HUES64 (cell line): Measurements from ENCODE around the gene SH3RF1.

Source experiments
- H3K27ac ChIP-seq: 2 replicates; pipeline ENCODE4 v1.7.0; 2013; ENCODE audit warnings: low read depth, low read length, inconsistent platforms
- H3K27me3 ChIP-seq: 2 replicates; pipeline ENCODE4 v1.6.1; 2013; ENCODE audit warnings: mild to moderate bottlenecking, low read length; ENCODE audit not compliant: insufficient read depth
- H3K36me3 ChIP-seq: 2 replicates; pipeline ENCODE4 v1.6.1; 2013; ENCODE audit warnings: mild to moderate bottlenecking, low read length; ENCODE audit not compliant: insufficient read depth
- H3K4me1 ChIP-seq: 2 replicates; pipeline ENCODE4 v1.6.1; 2013; ENCODE audit warnings: mild to moderate bottlenecking, low read length, moderate library complexity; ENCODE audit not compliant: insufficient read depth
- H3K4me3 ChIP-seq: 2 replicates; pipeline ENCODE4 v1.5.1; 2013; ENCODE audit warnings: mild to moderate bottlenecking, low read length, moderate library complexity
- H3K9ac ChIP-seq: 2 replicates; pipeline ENCODE4 v1.6.1; 2013; ENCODE audit warnings: mild to moderate bottlenecking, low read depth, low read length
- H3K9me3 ChIP-seq: 2 replicates; pipeline ENCODE4 v1.6.1; 2013; ENCODE audit warnings: low read depth, low read length; ENCODE audit not compliant: insufficient read depth
- WGBS: fragments of 150-250, 120-280 bp; methylation state at CpG from one replicate; pipeline ENCODE4 v1.1.7; 2013; ENCODE audit warnings: missing lambda C conversion rate; 5-methylcytosine and 5-hydroxymethylcytosine counted together

SH3RF1 gene

DNA sequence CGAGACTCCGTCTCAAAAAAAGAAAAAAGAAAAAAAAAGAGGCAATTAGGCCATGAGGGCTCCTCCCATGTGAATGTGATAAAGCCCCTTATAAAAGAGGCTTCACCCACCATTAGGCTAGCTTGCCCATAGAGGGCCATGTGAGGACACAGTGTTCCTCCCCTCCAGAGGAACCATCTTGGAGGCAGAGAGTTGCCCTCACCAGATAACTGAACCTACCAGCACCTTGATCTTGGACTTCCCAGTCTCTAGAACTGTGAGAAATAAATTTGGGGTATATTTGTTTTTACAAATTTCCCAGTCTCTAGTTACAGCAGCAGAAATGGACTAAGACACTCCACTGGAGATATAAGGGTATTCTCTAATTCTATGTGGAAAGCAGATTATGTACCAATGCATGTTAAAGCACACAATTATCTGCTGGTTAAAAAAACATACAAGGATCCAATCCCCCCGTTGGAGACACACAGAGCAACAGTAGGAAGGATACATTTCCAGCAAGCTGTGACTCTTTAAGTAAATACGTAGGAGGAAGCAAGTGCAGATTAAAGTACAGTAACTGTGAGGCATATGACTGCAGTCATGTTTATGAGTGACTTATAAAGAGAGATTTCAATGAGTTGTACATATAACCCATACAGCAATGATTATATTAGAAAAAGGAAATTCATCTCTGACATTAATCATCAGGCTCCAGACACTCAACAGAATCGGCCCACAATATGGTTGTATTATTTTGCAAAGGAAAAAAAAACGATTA is 21.4 kb downstream of the SH3RF1 start:
- no peaks in the 10 kb centered on the region for H3K27me3 ChIP-seq
- no peaks in the 10 kb centered on the region for H3K9me3 ChIP-seq
- no peak overlapping the region for H3K9ac ChIP-seq
- H3K27ac ChIP-seq: no peak overlapping the region
- H3K4me3 ChIP-seq: no peak overlapping the region
- H3K36me3 ChIP-seq: no peaks in the 10 kb centered on the region
- H3K4me1 ChIP-seq: peaks cover 67% of the 10 kb centered on the region
- 95% methylated on average over 5 of the region's 6 CpGs for WGBS

DNA sequence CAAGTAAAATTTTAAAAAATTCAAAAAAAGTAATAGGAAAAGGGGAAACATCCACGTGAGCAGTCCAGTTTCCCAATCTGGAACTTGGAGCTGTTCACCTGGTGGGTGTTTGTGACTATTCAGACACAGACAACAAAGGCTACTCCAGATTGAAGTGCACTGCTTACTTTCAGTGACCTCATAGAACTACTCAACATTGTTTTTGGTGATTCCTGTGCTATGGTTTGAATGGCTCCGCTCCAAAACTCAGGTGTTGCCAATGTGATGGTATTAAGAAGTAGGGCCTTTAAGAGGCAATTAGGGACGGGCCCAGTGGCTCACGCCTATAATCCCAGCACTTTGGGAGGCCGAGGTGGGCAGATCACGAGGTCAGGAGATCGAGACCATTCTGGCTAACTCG is 22.1 kb downstream of the SH3RF1 start:
- Histone ChIP-seq H3K27me3 (no peaks in the 10 kb centered on the region), H3K36me3 (no peaks in the 10 kb centered on the region), H3K4me3 (no peak overlapping the region), H3K9ac (no peak overlapping the region), H3K27ac (no peak overlapping the region), H3K4me1 (peaks cover 67% of the 10 kb centered on the region), H3K9me3 (no peaks in the 10 kb centered on the region)
- whole genome bisulfite sequencing: 93% methylated on average over 8 of the region's 8 CpGs

DNA sequence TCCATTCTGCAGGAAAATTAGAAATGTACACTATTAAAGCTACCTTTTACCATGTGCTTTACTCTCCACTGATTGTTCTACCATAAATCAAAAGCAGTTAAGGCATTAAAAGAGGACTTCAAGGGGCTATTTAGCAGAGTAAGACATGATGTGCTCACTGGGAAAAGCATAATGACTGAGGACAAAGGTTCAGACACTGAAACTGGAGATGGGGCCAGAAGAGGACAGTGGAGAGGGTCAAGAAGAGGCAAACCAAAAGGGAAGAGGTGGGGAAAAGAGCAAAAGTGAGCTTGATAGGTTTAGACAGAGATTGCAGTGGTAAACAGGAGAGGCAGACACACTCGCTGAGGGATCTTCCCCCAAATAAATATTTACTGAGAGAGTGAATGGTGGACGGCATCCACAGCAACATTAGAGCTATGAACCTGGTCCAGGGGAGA is 23.8 kb downstream of the SH3RF1 start:
- no peaks in the 10 kb centered on the region for H3K9me3 ChIP-seq
- H3K4me3 ChIP-seq: no peak overlapping the region
- WGBS: 98% methylated on average over 2 of the region's 2 CpGs
- no peaks in the 10 kb centered on the region for H3K36me3 ChIP-seq
- H3K9ac ChIP-seq: no peak overlapping the region
- H3K27me3 ChIP-seq: no peaks in the 10 kb centered on the region
- peaks cover 53% of the 10 kb centered on the region for H3K4me1 ChIP-seq
- no peak overlapping the region; the same call in 1 of the 2 replicates for H3K27ac ChIP-seq

DNA sequence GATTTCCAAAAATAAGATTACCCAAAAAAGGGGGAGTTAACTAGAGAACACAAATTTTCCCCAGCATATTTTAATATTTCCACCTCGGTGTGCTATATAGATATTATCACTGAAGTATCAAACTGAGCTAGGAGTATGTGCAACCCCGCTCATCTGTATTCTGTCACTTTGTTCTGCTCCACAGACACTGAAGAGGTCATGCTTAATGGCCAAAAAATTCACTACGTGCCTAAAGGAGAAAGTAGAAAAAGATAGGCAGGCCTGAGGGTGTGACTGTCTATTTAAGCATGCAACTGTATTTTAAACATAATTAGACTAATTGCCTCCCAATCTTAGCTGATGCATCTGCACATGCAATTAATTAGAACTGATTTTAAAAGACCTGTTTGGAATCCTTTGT is 24.5 kb downstream of the SH3RF1 start:
- H3K4me1 ChIP-seq: peaks cover 46% of the 10 kb centered on the region
- H3K9ac ChIP-seq: no peak overlapping the region
- 97% methylated on average over 3 of the region's 3 CpGs for WGBS
- H3K36me3 ChIP-seq: no peaks in the 10 kb centered on the region
- no peak overlapping the region for H3K4me3 ChIP-seq
- no peak overlapping the region for H3K27ac ChIP-seq
- no peaks in the 10 kb centered on the region for H3K27me3 ChIP-seq
- H3K9me3 ChIP-seq: no peaks in the 10 kb centered on the region

DNA sequence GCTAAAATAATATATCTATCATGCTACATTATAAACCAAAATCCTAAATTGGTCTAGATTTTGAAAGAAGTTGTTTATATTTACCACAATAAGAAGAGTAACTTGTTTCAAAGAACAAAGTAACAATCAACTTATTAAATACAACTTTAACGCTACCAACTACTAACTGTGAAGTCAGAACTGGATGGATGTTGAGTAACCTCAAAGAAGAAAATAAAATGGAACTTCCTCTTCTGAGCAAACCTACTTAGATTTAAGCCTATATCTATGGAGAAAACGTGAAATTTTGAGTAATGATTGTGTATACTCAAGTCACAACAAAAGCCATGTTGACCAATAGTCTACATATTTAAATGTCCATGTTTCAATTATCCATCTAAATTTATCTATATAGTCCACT is 25.7 kb downstream of the SH3RF1 start:
- H3K36me3 ChIP-seq: no peaks in the 10 kb centered on the region
- H3K9ac ChIP-seq: no peak overlapping the region
- no peak overlapping the region; the same call in 1 of the 2 replicates for H3K27ac ChIP-seq
- H3K27me3 ChIP-seq: no peaks in the 10 kb centered on the region
- H3K4me3 ChIP-seq: no peak overlapping the region
- H3K9me3 ChIP-seq: no peaks in the 10 kb centered on the region
- WGBS: no CpG with 5 or more reads among the region's 2 CpGs
- H3K4me1 ChIP-seq: peaks cover 34% of the 10 kb centered on the region

DNA sequence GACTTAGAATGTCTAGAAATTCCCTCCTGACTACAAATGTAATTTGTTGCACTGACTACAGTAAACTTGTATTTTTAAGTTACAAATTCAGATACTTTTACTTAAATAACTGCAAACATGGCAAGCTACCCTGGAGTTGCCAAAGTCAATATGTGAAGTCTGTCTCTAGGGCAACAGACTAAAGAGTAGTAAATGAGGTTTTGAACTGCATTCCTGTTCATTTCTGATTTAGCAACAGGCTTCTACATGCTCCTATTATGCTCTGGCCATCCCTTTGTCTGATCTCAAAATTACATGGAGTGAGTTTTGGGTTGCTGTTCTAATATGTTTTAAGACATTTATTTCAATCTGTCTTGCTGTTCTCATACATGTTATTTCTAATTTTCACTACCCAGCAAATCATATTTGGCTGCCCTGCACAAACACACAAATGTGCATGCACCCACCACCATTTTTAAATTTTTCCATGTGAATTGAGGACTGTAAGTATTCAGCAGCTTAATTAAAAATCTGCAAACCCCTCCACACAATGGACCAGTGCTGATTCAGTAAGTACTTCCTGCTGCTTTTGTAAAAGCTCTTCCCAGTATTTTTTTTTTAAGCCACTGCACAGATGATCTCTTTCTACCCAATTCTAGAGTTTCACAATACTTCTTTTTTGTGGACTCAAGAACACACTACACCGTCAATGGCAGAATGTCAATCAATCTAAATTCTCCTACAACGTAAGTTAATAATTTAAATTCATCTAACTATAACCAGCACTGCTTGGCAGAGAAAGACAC is 26.7 kb downstream of the SH3RF1 start:
- H3K4me3 ChIP-seq: no peak overlapping the region
- no peaks in the 10 kb centered on the region for H3K9me3 ChIP-seq
- H3K36me3 ChIP-seq: no peaks in the 10 kb centered on the region
- no peaks in the 10 kb centered on the region for H3K27me3 ChIP-seq
- H3K27ac ChIP-seq: peak overlapping the region; percentile 50
- 63% methylated on average over 2 of the region's 2 CpGs for WGBS
- H3K9ac ChIP-seq: peak overlapping the region; percentile 10; the same call in 1 of the 2 replicates
- peaks cover 30% of the 10 kb centered on the region for H3K4me1 ChIP-seq

DNA sequence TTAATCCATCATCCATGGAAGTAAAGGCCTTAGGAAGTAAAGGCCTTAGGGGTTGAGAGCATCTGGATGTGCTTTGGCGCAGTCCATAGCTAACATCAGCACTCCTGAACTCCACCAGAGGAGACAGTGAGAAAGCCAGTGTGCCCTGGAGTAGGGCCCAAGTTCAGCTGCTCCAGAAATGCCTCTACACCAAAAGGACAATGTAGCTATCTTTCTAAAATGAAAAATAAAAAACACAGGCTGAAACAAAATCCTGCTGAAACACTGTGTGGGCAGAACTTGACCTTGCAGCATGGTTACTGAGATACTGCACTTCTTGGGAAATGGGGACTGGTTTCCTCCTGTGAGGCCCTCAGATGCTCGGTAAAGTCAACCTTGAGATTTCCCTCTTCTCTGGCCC is 29.3 kb downstream of the SH3RF1 start:
- H3K4me1 ChIP-seq: peaks cover 29% of the 10 kb centered on the region
- H3K27ac ChIP-seq: no peak overlapping the region
- no peak overlapping the region for H3K9ac ChIP-seq
- no peaks in the 10 kb centered on the region for H3K27me3 ChIP-seq
- WGBS: 94% methylated on average over 2 of the region's 2 CpGs
- H3K36me3 ChIP-seq: no peaks in the 10 kb centered on the region
- H3K9me3 ChIP-seq: no peaks in the 10 kb centered on the region
- H3K4me3 ChIP-seq: no peak overlapping the region

DNA sequence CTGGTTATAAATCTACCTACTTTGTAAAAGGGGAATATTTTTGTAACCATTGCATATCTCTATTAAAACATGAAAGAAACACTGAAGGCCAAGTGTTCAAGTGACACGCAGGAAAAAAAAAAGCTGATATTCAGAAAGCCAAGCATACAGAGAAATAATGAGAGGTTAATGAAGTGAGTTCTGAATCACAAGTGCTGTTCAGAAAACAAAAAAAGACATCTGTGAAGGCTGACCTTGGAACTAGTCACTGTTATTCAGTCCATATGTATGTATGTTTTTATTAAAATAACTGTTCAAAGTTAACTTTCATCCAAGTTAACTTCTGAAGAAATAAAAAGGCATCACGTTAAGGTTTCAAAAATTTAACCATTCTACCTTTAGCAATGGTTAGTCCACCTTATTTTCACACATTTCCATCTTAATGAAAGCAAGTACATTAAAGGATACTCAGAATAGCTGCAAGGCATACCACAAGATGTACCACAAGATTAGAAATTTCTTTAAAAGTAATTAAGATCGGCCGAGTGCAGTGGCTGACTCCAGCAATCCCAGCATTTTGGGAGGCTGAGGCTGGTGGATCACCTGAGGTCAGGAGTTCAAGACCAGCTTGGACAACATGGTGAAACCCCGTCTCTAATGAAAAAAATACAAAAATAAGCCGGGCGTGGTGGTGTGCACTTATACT is 31.4 kb downstream of the SH3RF1 start:
- Histone ChIP-seq H3K4me1 (peaks cover 19% of the 10 kb centered on the region), H3K27ac (no peak overlapping the region)
- 81% methylated on average over 7 of the region's 7 CpGs for WGBS

DNA sequence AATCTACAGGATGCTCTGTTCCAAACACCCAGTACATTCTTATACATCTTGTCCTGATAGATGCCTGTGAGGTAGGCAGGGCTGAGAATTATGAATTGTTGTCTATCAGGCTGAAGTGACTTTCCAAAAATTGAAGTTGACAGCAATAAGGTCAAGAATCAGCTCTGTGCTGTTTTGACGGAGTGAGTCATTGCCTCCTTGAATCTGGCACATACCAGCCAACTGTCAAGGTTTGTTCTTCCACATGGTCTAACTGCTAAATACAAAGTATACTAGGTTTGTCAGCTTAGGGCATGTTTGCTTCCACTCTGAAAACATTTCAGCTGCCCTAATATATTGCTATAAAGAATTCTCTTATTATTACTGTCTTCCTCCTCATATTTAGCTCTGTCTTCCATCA is 32.3 kb downstream of the SH3RF1 start:
- Histone ChIP-seq H3K9me3 (no peaks in the 10 kb centered on the region), H3K4me3 (no peak overlapping the region), H3K27ac (no peak overlapping the region), H3K27me3 (no peaks in the 10 kb centered on the region), H3K4me1 (peaks cover 14% of the 10 kb centered on the region), H3K9ac (no peak overlapping the region), H3K36me3 (no peaks in the 10 kb centered on the region)
- WGBS: 97% methylated on average over 1 of the region's 1 CpG

More for the DNA sequence above, 31.4 kb downstream of the SH3RF1 start:
- no peak overlapping the region for H3K4me3 ChIP-seq
- H3K9ac ChIP-seq: no peak overlapping the region
- no peaks in the 10 kb centered on the region for H3K27me3 ChIP-seq
- no peaks in the 10 kb centered on the region for H3K36me3 ChIP-seq
- no peaks in the 10 kb centered on the region for H3K9me3 ChIP-seq

DNA sequence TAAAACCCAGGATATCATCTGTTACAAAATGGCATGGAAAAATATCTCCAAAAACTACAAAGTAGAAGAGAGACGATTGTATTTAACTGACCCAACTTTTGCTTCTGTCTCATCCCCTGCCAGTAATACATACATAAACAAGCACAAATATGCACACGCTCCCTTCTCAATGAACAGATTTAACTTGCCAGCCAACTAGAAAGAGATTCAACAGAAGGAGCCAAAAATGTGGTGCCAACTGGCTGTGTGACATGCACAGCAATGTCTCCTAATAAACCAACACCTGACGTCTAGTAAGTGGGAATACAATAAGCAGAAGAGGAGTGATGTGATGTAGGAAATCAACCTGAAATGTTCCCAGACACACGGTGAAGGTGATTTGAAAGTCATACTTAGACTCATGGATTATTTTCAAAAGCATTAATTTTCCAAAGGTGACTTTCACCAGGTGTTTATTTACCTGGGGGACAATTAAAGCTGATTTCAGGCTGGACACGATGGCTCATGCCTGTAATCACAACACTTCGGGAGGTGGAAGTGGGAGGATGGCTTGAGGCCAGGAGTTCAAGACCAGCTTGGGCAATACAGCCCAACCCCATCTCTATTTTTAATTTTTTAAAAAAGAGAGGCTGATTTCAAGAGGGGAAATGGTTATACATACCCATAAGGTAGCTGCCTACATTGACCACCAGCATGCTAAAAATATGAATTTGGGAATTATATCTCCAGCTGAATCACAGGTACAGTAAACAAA is 33.7 kb downstream of the SH3RF1 start:
- Histone ChIP-seq H3K27ac (no peak overlapping the region), H3K4me1 (peaks cover 13% of the 10 kb centered on the region)
- 95% methylated on average over 6 of the region's 6 CpGs for WGBS

More for the DNA sequence above, 33.7 kb downstream of the SH3RF1 start:
- no peaks in the 10 kb centered on the region for H3K9me3 ChIP-seq
- no peak overlapping the region for H3K4me3 ChIP-seq
- H3K9ac ChIP-seq: no peak overlapping the region
- no peaks in the 10 kb centered on the region for H3K36me3 ChIP-seq
- no peaks in the 10 kb centered on the region for H3K27me3 ChIP-seq
